ENCODE results near the gene TSGA10IP.

- TF ChIP-seq CTCF (IDR thresholded peaks at IDR 0.05): no peak
- no peak for TF ChIP-seq POLR2A (IDR thresholded peaks at IDR 0.05)
Measured at GRCh38 chr11:65947603-65948125, 2.4 kb downstream of the TSGA10IP start.
